Nephron (organoid): ENCODE measurements around the gene FBXW10.
"Not testable (repeated sequence)": the region's sequence is repeated elsewhere in the genome, so short reads cannot be mapped to it uniquely, and the experiment has no call there.

Experiments
- H3K27ac Mint-ChIP-seq, 3 experiments: 2 replicates each; pipeline ENCODE4 v1.8.0; 2020; ENCODE audit warnings: mixed read lengths in 3 of 3, mild to moderate bottlenecking in 2 of 3, moderate library complexity in 1 of 3
- H3K27me3 Mint-ChIP-seq: 2 replicates; pipeline ENCODE4 v1.8.0; 2021; ENCODE audit warnings: low read depth, mild to moderate bottlenecking, moderate library complexity, mixed read lengths
- H3K36me3 Mint-ChIP-seq: 2 replicates; pipeline ENCODE4 v1.8.0; 2020; ENCODE audit warnings: low read depth, mixed read lengths
- H3K4me1 Mint-ChIP-seq: 2 replicates; pipeline ENCODE4 v1.8.0; 2020; ENCODE audit warnings: mixed read lengths
- H3K4me3 Mint-ChIP-seq, 3 experiments: 2 replicates each; pipeline ENCODE4 v1.8.0; 2020; ENCODE audit warnings: mild to moderate bottlenecking in 3 of 3, mixed read lengths in 3 of 3, moderate library complexity in 2 of 3
- H3K9me3 Mint-ChIP-seq: 2 replicates; pipeline ENCODE4 v1.8.0; 2020; ENCODE audit warnings: mixed read lengths
- TF ChIP-seq, protein P1 (sequence below), 3 experiments: fragments of 200-600 bp; sonication (generic); IDR thresholded peaks; one replicate each; pipeline ENCODE4 v1.5.0; 2021; ENCODE audit warnings: antibody characterized with exemption in 3 of 3; ENCODE audit not compliant: unreplicated experiment in 3 of 3

Gene FBXW10

DNA sequence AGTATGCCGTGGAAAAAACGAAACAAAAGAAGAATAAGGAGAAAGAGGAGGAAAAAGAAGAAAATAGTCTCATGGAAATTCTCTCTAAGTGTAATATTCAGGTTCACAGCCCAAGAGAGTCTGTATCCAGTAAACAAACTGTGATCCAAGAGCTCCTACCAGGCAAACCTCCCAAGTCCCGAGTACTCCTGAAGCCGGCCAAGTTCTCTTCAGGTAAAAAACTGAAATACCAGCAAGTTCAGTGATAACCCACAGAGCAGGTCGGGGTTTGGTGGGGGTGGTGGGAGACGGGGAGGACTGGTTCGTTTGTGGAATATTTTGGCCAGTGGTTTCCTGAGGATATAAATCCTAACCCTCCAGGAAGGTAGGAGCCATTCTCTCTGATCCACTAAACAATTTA, 28.6 kb downstream of the FBXW10 start:
- no peak overlapping the region for H3K4me3 Mint-ChIP-seq
- peak overlapping the region; percentile 88 to 99 (median 93) for H3K27ac Mint-ChIP-seq
- H3K9me3 Mint-ChIP-seq: no peaks in the 10 kb centered on the region
- H3K4me1 Mint-ChIP-seq: peaks cover 24% of the 10 kb centered on the region
- H3K27me3 Mint-ChIP-seq: no peaks in the 10 kb centered on the region
- TF ChIP-seq, protein P1, sequence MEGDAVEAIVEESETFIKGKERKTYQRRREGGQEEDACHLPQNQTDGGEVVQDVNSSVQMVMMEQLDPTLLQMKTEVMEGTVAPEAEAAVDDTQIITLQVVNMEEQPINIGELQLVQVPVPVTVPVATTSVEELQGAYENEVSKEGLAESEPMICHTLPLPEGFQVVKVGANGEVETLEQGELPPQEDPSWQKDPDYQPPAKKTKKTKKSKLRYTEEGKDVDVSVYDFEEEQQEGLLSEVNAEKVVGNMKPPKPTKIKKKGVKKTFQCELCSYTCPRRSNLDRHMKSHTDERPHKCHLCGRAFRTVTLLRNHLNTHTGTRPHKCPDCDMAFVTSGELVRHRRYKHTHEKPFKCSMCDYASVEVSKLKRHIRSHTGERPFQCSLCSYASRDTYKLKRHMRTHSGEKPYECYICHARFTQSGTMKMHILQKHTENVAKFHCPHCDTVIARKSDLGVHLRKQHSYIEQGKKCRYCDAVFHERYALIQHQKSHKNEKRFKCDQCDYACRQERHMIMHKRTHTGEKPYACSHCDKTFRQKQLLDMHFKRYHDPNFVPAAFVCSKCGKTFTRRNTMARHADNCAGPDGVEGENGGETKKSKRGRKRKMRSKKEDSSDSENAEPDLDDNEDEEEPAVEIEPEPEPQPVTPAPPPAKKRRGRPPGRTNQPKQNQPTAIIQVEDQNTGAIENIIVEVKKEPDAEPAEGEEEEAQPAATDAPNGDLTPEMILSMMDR (IDR thresholded peaks at IDR 0.05; ENCODE audit: unreplicated experiment in 3 of 3): no peak
- no peaks in the 10 kb centered on the region for H3K36me3 Mint-ChIP-seq

DNA sequence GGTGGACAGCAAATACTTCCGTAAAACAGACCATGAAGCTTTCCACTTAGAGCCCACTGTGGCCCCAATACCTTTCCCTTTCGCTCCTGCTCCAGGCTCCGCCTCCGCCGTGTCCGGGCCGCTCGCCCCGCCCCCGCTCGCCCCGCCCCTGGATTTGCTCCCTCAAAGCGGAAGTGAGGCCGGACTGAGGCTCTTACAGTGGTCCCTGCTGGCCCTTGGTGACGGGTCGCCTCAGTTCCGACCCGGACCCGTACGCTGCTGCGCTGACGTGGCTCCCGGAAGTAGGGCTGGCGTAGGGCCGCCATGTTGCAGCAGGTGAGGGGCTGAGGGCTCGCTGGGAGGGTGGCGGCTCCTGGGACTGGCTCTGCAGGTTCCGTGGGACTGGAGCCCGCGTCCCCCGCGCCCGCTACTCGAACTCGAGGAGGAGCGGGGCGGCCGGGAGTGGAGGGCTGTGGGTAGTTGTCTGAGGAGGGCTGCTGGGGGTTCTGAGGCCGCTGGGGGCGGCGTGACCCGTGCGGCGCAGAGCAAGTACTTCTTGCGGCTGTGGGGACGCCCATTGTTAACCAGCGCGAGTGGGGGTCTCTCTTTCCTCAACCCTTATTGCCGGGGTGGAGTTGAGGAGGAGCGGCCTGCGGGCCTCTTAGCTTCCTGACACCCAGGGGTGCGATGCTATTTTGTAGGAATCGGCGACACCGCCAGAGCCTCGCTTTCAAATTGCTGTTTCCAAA, 37.3 kb downstream of the FBXW10 start, which contains the start of gene TVP23B:
TVP23B (plus strand) TSS at position 193 of the 728 bp plus-strand sequence; CDS start at position 304, 111 bp downstream.
- H3K36me3 Mint-ChIP-seq: peaks cover 22% of the 10 kb centered on the region
- H3K4me3 Mint-ChIP-seq: peak within 1 kb of the TSS; percentile 95 to 99 (median 99)
- peak within 1 kb of the TSS; percentile 84 to 99 (median 98) for H3K27ac Mint-ChIP-seq
- not testable (repeated sequence) for H3K27me3 Mint-ChIP-seq, H3K9me3 Mint-ChIP-seq
- H3K4me1 Mint-ChIP-seq: peaks cover 20% of the 10 kb centered on the region

GRCh38 chr17:18781805-18782204, 38.0 kb downstream of the FBXW10 start:
- H3K4me3 Mint-ChIP-seq: peak overlapping the region; percentile 73 to 81 (median 79)
- H3K9me3 Mint-ChIP-seq, H3K27ac Mint-ChIP-seq, H3K27me3 Mint-ChIP-seq: not testable (repeated sequence)
- H3K36me3 Mint-ChIP-seq: peaks cover 22% of the 10 kb centered on the region
- H3K4me1 Mint-ChIP-seq: peaks cover 20% of the 10 kb centered on the region

DNA sequence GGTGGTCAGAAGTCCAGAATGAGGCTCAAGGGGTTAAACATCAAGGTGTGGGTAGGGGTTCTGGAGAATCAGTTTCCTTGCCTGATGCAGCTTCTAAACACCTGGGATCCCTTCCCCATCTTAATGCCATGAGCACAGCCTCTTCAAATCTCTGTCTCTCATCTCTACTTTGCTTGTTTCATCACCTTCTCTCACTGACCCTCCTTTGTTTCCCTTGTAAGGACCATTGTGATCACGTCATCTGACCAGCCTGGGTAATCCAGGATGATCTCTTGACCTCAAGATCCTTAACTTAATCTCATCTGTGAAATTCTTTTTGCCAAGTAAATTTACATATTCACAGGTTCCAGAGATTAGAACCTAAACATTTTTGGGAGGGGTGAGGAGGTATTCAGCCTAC, 42.1 kb downstream of the FBXW10 start:
- peak overlapping the region in 2 of 3 experiments; percentile 26 to 50 for H3K4me3 Mint-ChIP-seq
- H3K36me3 Mint-ChIP-seq: peaks cover 31% of the 10 kb centered on the region
- H3K4me1 Mint-ChIP-seq: peaks cover 16% of the 10 kb centered on the region
- H3K27ac Mint-ChIP-seq, H3K27me3 Mint-ChIP-seq, H3K9me3 Mint-ChIP-seq: not testable (repeated sequence)

GRCh38 chr17:18786890-18787289, 43.0 kb downstream of the FBXW10 start:
- not testable (repeated sequence) for H3K9me3 Mint-ChIP-seq, H3K27me3 Mint-ChIP-seq, H3K27ac Mint-ChIP-seq

GRCh38 chr17:18791402-18791801, 47.5 kb downstream of the FBXW10 start:
- not testable (repeated sequence) for H3K4me3 Mint-ChIP-seq, H3K27ac Mint-ChIP-seq, H3K4me1 Mint-ChIP-seq, H3K27me3 Mint-ChIP-seq, H3K9me3 Mint-ChIP-seq
- H3K36me3 Mint-ChIP-seq: peaks cover 16% of the 10 kb centered on the region

More at GRCh38 chr17:18786890-18787289, 43.0 kb downstream of the FBXW10 start:
- peaks cover 31% of the 10 kb centered on the region for H3K36me3 Mint-ChIP-seq
- not testable (repeated sequence) for H3K4me3 Mint-ChIP-seq
- H3K4me1 Mint-ChIP-seq: peaks cover 16% of the 10 kb centered on the region

DNA sequence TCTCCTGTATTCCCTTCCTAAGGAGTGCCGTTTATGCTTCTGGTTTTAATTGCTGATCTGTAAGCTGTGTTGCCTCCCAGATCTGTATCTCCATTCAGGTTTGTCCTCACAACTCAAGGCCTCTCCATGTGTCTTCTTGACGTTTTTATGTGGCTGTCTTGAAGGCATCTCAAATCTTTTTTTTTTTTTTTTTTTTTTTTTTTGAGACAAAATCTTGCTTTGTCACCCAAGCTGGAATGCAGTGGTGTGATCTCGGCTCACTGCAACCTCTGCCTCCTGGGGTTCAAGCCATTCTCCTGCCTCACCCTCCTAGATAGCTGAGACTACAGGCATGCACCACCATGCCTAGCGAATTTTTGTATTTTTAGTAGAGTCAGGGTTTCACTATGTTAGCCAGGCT, 51.0 kb downstream of the FBXW10 start:
- H3K27me3 Mint-ChIP-seq, H3K4me3 Mint-ChIP-seq, H3K27ac Mint-ChIP-seq, H3K9me3 Mint-ChIP-seq, H3K4me1 Mint-ChIP-seq: not testable (repeated sequence)
- H3K36me3 Mint-ChIP-seq: peaks cover 21% of the 10 kb centered on the region

GRCh38 chr17:18796887-18797286, 53.0 kb downstream of the FBXW10 start:
- not testable (repeated sequence) for H3K4me3 Mint-ChIP-seq, H3K27ac Mint-ChIP-seq, H3K9me3 Mint-ChIP-seq, H3K4me1 Mint-ChIP-seq, H3K27me3 Mint-ChIP-seq
- H3K36me3 Mint-ChIP-seq: peaks cover 27% of the 10 kb centered on the region

DNA sequence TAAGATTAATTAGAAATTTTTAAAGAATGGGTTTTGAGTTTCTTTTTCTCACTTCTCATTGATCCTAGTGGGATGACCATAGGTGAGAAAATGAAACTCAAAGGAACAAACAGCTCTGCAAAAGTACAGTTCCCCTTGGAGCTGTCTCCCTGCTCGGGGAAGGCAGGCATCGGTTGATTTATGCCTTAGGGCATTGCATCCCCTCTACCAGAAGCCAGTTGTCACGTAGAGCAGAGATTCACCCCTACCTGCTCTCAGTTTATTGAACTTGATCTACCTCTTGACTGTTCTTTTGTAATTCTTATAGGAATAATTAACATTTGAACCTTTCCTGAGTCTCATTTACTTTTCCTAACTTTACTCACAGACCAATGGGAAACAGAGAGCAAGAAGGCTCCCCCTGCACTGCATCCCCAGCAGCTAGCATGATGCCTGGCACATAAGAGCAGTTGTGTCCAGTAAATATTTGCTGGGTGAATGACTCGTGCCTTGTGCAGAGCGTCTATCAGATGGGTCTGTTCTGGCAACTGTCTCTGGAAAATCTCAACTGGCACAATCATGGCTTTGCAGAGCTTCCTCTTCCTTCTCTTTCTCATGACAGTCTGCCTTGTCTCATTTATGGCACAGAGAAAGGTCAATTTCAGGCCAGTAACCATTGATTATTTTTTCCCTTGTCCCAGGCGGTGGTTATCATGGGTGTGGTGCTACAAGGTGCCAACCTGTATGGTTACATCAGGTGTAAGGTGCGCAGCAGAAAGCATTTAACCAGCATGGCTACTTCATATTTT, 59.8 kb downstream of the FBXW10 start:
- not testable (repeated sequence) for H3K4me1 Mint-ChIP-seq, H3K27me3 Mint-ChIP-seq, H3K4me3 Mint-ChIP-seq, H3K9me3 Mint-ChIP-seq, H3K27ac Mint-ChIP-seq
- H3K36me3 Mint-ChIP-seq: peaks cover 34% of the 10 kb centered on the region

- not testable (repeated sequence) for H3K4me1 Mint-ChIP-seq, H3K27me3 Mint-ChIP-seq
Measured at GRCh38 chr17:18815924-18816323, 72.1 kb downstream of the FBXW10 start.

More at GRCh38 chr17:18815924-18816323, 72.1 kb downstream of the FBXW10 start:
- H3K9me3 Mint-ChIP-seq, H3K36me3 Mint-ChIP-seq, H3K4me3 Mint-ChIP-seq: not testable (repeated sequence)
- peak overlapping the region in 1 of 3 experiments; percentile 71 for H3K27ac Mint-ChIP-seq
